OCI-LY3 (cell line): ENCODE data around the gene CARM1.
"Not testable (repeated sequence)": the region's sequence is repeated elsewhere in the genome, so short reads cannot be mapped to it uniquely, and the experiment has no call there.

ENCODE experiments used
- CTCF ChIP-seq: fragments of 200-600, 300-600 bp; sonication (generic); IDR thresholded peaks from 2 replicates; pipeline ENCODE4 v1.5.1; 2014; ENCODE audit warnings: antibody characterized with exemption, low read length, low read depth
- EZH2phosphoT487 ChIP-seq: fragments of 200-600 bp; shearing (Covaris generic); IDR thresholded peaks from 2 replicates; pipeline ENCODE4 v1.6.1; 2018; ENCODE audit warnings: antibody characterized with exemption, mixed run types, low read depth

GRCh38 chr19:10837649-10838048 lies 33.7 kb upstream of the CARM1 start:
- not testable (repeated sequence) for TF ChIP-seq CTCF, EZH2phosphoT487
